ENCODE measurements around the gene LRRC9. TPM values are rescaled to one million over a fixed set of nuclear protein-coding genes. Genes with fewer than 3 reads are reported as not detected.
A peak's percentile ranks its signal among the peaks of the same experiment; 100 is the strongest.

The LRRC9 gene
- total and polyA plus RNA-seq, 10 of the 15 experiments (the other 5 are each of a cell fraction or from before 2014, with no cell fraction given) = not detected

DNA sequence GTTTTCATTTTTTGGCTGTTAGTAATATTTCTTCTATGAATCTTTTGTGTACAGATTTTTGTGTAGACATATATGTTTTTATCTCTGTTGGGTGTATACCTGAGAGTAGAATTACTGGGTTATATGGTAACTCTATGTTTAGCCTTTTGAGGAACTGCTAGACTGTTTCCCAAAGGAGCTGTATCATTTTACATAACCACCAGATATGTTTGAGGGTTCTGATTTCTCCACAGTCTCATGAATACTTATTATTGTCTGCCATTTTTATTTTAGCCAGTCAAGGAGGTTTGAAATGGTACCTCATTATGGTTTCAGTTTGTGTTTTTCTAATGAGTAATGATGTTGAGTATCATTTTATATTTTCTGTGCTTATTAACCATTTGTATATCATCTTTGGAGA lies 173.7 kb downstream of the LRRC9 start:
- peak overlapping the region; percentile 87 for H3K4me2 ChIP-seq (ENCODE audit: control insufficient read depth, insufficient read depth)
- H3K9ac ChIP-seq (ENCODE audit: control insufficient read depth, insufficient read depth, low read length) = peak overlapping the region; percentile 96
- ATAC-seq (no peak), FAIRE-seq (no peak), DNase-seq (ENCODE audit: low read depth, low spot score) (no peak)
- H2AFZ ChIP-seq (ENCODE audit: control insufficient read depth, low read depth, low read length) = peak overlapping the region; percentile 24
- H3K9me3 ChIP-seq (replicated peaks; ENCODE audit: control insufficient read depth, insufficient read depth, low read length) = no peaks in the 10 kb centered on the region; the same call in 2 of the 3 replicates
- RAD21 ChIA-PET (ENCODE audit: unreplicated experiment) = interaction anchor here (0.9 to 2.8 kb wide), 4 partner anchors 71 to 160 kb away, joined by 3 to 19 read pairs (median 8); partner anchors contain the start of gene DHRS7
- in situ Hi-C loops (cut with MboI) (no loop called here), intact Hi-C loops (cut with micrococcal nuclease; ENCODE audit: unreplicated experiment) (loop anchor here (2.0 to 10.0 kb wide), 5 partner anchors 89 to 609 kb away; partner anchors contain the start of genes JKAMP, L3HYPDH and PPM1A)
- H3K79me2 ChIP-seq (ENCODE audit: control insufficient read depth, insufficient read depth, low read length) = peaks cover 59% of the 10 kb centered on the region
- POLR2A ChIA-PET = interaction anchor here (1.9 to 3.0 kb wide), 3 partner anchors 66 to 155 kb away, joined by 6 to 20 read pairs (median 7); partner anchors contain the start of genes DHRS7 and PPM1A
- H4K20me1 ChIP-seq (ENCODE audit: control insufficient read depth, insufficient read depth) = no peaks in the 10 kb centered on the region
- SMC1A ChIA-PET (ENCODE audit: uncharacterized antibody, unreplicated experiment) = interaction anchor here (1.0 to 2.7 kb wide), 5 partner anchors 15 to 88 kb away, joined by 3 to 14 read pairs (median 3); partner anchors contain the start of gene DHRS7
- H3K4me1 ChIP-seq (ENCODE audit: control insufficient read depth, insufficient read depth, low read length) = peaks cover 11% of the 10 kb centered on the region
- TF ChIP-seq, protein P1, sequence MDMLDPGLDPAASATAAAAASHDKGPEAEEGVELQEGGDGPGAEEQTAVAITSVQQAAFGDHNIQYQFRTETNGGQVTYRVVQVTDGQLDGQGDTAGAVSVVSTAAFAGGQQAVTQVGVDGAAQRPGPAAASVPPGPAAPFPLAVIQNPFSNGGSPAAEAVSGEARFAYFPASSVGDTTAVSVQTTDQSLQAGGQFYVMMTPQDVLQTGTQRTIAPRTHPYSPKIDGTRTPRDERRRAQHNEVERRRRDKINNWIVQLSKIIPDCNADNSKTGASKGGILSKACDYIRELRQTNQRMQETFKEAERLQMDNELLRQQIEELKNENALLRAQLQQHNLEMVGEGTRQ (IDR thresholded peaks at IDR 0.05; ENCODE audit: borderline replicate concordance, low read depth, low read length) = no peak
- TF ChIP-seq SMC3 (IDR thresholded peaks at IDR 0.05; ENCODE audit: borderline replicate concordance, low read length) = no peak
- no peak for TF ChIP-seq RB1 (IDR thresholded peaks at IDR 0.05; ENCODE audit: borderline replicate concordance)
- TF ChIP-seq NFXL1 (IDR thresholded peaks at IDR 0.05; ENCODE audit: borderline replicate concordance) = no peak
- TF ChIP-seq, protein P2, sequence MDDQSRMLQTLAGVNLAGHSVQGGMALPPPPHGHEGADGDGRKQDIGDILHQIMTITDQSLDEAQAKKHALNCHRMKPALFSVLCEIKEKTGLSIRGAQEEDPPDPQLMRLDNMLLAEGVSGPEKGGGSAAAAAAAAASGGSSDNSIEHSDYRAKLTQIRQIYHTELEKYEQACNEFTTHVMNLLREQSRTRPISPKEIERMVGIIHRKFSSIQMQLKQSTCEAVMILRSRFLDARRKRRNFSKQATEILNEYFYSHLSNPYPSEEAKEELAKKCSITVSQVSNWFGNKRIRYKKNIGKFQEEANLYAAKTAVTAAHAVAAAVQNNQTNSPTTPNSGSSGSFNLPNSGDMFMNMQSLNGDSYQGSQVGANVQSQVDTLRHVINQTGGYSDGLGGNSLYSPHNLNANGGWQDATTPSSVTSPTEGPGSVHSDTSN (IDR thresholded peaks at IDR 0.05; ENCODE audit: insufficient replicate concordance, low read depth, low read length) = no peak
- TF ChIP-seq, protein P3, sequence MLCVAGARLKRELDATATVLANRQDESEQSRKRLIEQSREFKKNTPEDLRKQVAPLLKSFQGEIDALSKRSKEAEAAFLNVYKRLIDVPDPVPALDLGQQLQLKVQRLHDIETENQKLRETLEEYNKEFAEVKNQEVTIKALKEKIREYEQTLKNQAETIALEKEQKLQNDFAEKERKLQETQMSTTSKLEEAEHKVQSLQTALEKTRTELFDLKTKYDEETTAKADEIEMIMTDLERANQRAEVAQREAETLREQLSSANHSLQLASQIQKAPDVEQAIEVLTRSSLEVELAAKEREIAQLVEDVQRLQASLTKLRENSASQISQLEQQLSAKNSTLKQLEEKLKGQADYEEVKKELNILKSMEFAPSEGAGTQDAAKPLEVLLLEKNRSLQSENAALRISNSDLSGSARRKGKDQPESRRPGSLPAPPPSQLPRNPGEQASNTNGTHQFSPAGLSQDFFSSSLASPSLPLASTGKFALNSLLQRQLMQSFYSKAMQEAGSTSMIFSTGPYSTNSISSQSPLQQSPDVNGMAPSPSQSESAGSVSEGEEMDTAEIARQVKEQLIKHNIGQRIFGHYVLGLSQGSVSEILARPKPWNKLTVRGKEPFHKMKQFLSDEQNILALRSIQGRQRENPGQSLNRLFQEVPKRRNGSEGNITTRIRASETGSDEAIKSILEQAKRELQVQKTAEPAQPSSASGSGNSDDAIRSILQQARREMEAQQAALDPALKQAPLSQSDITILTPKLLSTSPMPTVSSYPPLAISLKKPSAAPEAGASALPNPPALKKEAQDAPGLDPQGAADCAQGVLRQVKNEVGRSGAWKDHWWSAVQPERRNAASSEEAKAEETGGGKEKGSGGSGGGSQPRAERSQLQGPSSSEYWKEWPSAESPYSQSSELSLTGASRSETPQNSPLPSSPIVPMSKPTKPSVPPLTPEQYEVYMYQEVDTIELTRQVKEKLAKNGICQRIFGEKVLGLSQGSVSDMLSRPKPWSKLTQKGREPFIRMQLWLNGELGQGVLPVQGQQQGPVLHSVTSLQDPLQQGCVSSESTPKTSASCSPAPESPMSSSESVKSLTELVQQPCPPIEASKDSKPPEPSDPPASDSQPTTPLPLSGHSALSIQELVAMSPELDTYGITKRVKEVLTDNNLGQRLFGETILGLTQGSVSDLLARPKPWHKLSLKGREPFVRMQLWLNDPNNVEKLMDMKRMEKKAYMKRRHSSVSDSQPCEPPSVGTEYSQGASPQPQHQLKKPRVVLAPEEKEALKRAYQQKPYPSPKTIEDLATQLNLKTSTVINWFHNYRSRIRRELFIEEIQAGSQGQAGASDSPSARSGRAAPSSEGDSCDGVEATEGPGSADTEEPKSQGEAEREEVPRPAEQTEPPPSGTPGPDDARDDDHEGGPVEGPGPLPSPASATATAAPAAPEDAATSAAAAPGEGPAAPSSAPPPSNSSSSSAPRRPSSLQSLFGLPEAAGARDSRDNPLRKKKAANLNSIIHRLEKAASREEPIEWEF (IDR thresholded peaks at IDR 0.05; ENCODE audit: insufficient replicate concordance, low read depth, low read length) = no peak
- no peak for TF ChIP-seq EP300 (IDR thresholded peaks at IDR 0.05; ENCODE audit: borderline replicate concordance in 1 of 2, control insufficient read depth in 1 of 2, low read depth in 2 of 2, low read length in 2 of 2)
- TF ChIP-seq ETV6 (conservative IDR thresholded peaks at IDR 0.05 in 1 of 2, IDR thresholded peaks at IDR 0.05 in 1 of 2; ENCODE audit: borderline replicate concordance in 1 of 2, low read depth in 1 of 2) = no peak
- no peaks in the 10 kb centered on the region for H3K27me3 ChIP-seq (replicated peaks in 1 of 2; ENCODE audit: control insufficient read depth in 2 of 2, insufficient read depth in 2 of 2, low read length in 1 of 2)
- BruUV-seq (replicated peaks) = no TSS peak
- CTCF ChIA-PET = interaction anchor here (1.6 to 2.5 kb wide), 4 partner anchors 71 to 238 kb away, joined by 4 to 14 read pairs (median 10); partner anchors contain the start of gene DHRS7
- H3K4me3 ChIP-seq = peak overlapping the region; percentile 74
- peak overlapping the region; percentile 95 for H3K27ac ChIP-seq (ENCODE audit: control insufficient read depth, insufficient read depth)
- H3K36me3 ChIP-seq (ENCODE audit: control insufficient read depth in 2 of 2, insufficient read depth in 2 of 2, low read length in 1 of 2) = peaks cover 0 to 4% of the 10 kb centered on the region in 2 experiments; a peak in 1 of 4 replicates
